ENCODE results near the gene TCF4.

DNA sequence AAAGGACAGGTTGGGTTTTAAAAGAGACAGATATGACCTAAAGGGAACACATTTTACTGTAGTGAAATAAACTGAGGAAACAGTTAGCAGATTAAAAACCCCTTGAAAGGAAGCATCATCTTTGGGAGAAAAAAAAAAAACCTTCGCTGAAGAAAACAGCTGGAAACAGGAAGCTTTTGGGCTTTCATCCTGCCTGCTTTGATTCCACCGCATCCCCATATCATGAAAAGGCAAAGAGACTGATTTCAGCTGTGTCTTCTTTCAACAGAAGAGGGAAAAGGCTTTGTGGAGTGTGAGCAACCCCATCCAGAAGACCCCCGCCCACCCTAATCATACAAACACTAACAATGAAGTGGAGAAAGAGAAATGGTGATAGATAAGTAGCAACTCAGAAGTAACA, 86.4 kb downstream of the TCF4 start:
- TF ChIP-seq POLR2AphosphoS5 (IDR thresholded peaks at IDR 0.05; ENCODE audit: low read depth, low read length) (no peak), POLR2A (IDR thresholded peaks at IDR 0.05; ENCODE audit: low read depth, low read length) (no peak)
